SK-N-SH treated with all-trans-retinoic acid at 6 μM for 48 hours (cell line): ENCODE data around the gene PRKAG2.
A peak's percentile ranks its signal among the peaks of the same experiment; 100 is the strongest.

ENCODE experiments used
- ATAC-seq: fragments of 200-7000 bp; cut with Tn5 transposase; 3 replicates; pipeline ENCODE4 v1.9.1; 2020; ENCODE audit warnings: mild to moderate bottlenecking, moderate library complexity
- BACH2 ChIP-seq: fragments of 250-450 bp; sonication (Bioruptor Pico); IDR thresholded peaks from 2 replicates; pipeline ENCODE4 v1.9.0; 2021; ENCODE audit warnings: mild to moderate bottlenecking, borderline replicate concordance
- GLIS3 ChIP-seq: fragments of 250-450 bp; sonication (Bioruptor Pico); IDR thresholded peaks from 2 replicates; pipeline ENCODE4 v1.5.0; 2020; ENCODE audit warnings: mild to moderate bottlenecking, moderate library complexity
- ISL1 ChIP-seq: fragments of 250-450 bp; sonication (Bioruptor Pico); IDR thresholded peaks from 2 replicates; pipeline ENCODE4 v2.1.2; 2022; ENCODE audit warnings: mild to moderate bottlenecking, moderate library complexity
- OSR1 ChIP-seq: fragments of 250-450 bp; sonication (Bioruptor Pico); IDR thresholded peaks from 2 replicates; pipeline ENCODE4 v1.8.0; 2022; ENCODE audit warnings: moderate library complexity, mild to moderate bottlenecking, inconsistent platforms
- PPARA ChIP-seq: fragments of 250-450 bp; sonication (Bioruptor Pico); IDR thresholded peaks from 2 replicates; pipeline ENCODE4 v1.5.0; 2020; ENCODE audit warnings: mild to moderate bottlenecking, borderline replicate concordance
- RARB ChIP-seq: fragments of 250-450 bp; sonication (Bioruptor Pico); IDR thresholded peaks from 2 replicates; pipeline ENCODE4 v1.8.0; 2021; ENCODE audit warnings: mild to moderate bottlenecking, moderate library complexity
- SNAI2 ChIP-seq: fragments of 250-450 bp; sonication (Bioruptor Pico); IDR thresholded peaks from 2 replicates; pipeline ENCODE4 v1.5.0; 2020; ENCODE audit warnings: mild to moderate bottlenecking, moderate library complexity
- TCF4 ChIP-seq: fragments of 250-450 bp; sonication (Bioruptor Pico); IDR thresholded peaks from 2 replicates; pipeline ENCODE4 v1.8.0; 2021; ENCODE audit warnings: mild to moderate bottlenecking, moderate library complexity, borderline replicate concordance
- TOX ChIP-seq: fragments of 250-450 bp; sonication (Bioruptor Pico); IDR thresholded peaks from 2 replicates; pipeline ENCODE4 v1.8.0; 2021; ENCODE audit warnings: mild to moderate bottlenecking, moderate library complexity, borderline replicate concordance
- ZC3H10 ChIP-seq: fragments of 250-450 bp; sonication (Bioruptor Pico); IDR thresholded peaks from 2 replicates; pipeline ENCODE4 v1.5.1; 2021; ENCODE audit warnings: mild to moderate bottlenecking, moderate library complexity
- ZFP3 ChIP-seq: fragments of 250-450 bp; sonication (Bioruptor Pico); IDR thresholded peaks from 2 replicates; pipeline ENCODE4 v1.5.0; 2020; ENCODE audit warnings: mild to moderate bottlenecking, moderate library complexity
- ZFP30 ChIP-seq: fragments of 450-650 bp; formaldehyde crosslinking; IDR thresholded peaks from 2 replicates; pipeline ENCODE4 v1.5.0; 2022; ENCODE audit warnings: mild to moderate bottlenecking, moderate library complexity
- ZNF8 ChIP-seq: fragments of 450-650 bp; formaldehyde crosslinking; IDR thresholded peaks from 2 replicates; pipeline ENCODE4 v1.5.0; 2020; ENCODE audit warnings: mild to moderate bottlenecking, moderate library complexity
- TF ChIP-seq, protein P1 (sequence below): fragments of 250-450 bp; sonication (Bioruptor Pico); IDR thresholded peaks from 2 replicates; pipeline ENCODE4 v1.8.0; 2020; ENCODE audit warnings: mild to moderate bottlenecking, moderate library complexity, borderline replicate concordance
- TF ChIP-seq, protein P2 (sequence below): fragments of 250-450 bp; sonication (Bioruptor Pico); IDR thresholded peaks from 2 replicates; pipeline ENCODE4 v1.5.0; 2020; ENCODE audit warnings: mild to moderate bottlenecking, moderate library complexity
- TF ChIP-seq, protein P3 (sequence below): fragments of 250-450 bp; sonication (Bioruptor Pico); IDR thresholded peaks from 2 replicates; pipeline ENCODE4 v1.5.1; 2020; ENCODE audit warnings: low read depth, mild to moderate bottlenecking, moderate library complexity
- TF ChIP-seq, protein P4 (sequence below): fragments of 250-450 bp; sonication (Bioruptor Pico); IDR thresholded peaks from 2 replicates; pipeline ENCODE4 v1.8.0; 2021; ENCODE audit warnings: low read depth, mild to moderate bottlenecking, moderate library complexity, borderline replicate concordance

PRKAG2 gene

DNA sequence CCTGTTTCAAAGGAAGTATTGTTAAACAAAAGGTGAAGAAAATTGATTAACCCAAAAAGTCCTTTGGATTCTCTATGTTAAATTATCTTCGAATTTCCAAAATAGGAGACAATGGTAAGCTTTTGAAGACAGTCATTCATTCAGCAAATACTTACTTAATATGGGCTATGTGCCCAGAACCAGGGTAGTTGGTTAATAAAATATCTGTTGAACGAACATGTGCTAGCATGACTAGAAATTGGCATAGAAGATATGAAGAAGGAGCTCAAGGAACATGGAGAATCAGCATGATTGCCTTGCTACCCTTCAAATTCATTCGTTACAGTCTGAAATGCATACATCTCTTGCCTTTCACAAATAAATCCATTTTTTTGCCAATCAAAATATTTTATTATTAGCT is 234.2 kb downstream of the PRKAG2 start (continued):
- TF ChIP-seq, protein P1, sequence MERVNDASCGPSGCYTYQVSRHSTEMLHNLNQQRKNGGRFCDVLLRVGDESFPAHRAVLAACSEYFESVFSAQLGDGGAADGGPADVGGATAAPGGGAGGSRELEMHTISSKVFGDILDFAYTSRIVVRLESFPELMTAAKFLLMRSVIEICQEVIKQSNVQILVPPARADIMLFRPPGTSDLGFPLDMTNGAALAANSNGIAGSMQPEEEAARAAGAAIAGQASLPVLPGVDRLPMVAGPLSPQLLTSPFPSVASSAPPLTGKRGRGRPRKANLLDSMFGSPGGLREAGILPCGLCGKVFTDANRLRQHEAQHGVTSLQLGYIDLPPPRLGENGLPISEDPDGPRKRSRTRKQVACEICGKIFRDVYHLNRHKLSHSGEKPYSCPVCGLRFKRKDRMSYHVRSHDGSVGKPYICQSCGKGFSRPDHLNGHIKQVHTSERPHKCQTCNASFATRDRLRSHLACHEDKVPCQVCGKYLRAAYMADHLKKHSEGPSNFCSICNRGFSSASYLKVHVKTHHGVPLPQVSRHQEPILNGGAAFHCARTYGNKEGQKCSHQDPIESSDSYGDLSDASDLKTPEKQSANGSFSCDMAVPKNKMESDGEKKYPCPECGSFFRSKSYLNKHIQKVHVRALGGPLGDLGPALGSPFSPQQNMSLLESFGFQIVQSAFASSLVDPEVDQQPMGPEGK (CRISPR knock-in tag) = no peak

DNA sequence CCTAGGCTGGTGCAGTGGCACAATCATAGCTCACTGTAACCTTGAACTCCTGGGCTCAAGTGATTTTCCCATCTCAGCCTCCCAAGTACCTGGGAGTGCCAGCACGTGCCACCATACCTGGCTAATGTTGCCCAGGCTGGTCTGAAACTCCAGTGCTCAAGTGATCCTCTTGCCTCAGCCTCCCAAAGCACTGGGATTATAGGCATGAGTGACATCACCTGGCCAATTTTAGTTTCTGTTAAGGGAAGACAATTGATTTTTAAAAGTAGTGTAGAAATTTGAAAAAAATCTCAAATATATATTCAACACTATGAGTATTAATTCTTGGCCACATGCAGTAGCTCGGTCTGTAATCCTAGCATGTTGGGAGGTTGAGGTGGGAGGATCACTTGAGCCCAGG is 235.3 kb downstream of the PRKAG2 start:
- TF ChIP-seq BACH2 (no peak), ISL1 (no peak), ZNF8 (no peak), TOX (CRISPR knock-in tag) (no peak), TCF4 (CRISPR knock-in tag) (no peak), RARB (CRISPR knock-in tag) (no peak), OSR1 (CRISPR knock-in tag) (no peak), PPARA (CRISPR knock-in tag) (no peak), SNAI2 (no peak)
- TF ChIP-seq, protein P2, sequence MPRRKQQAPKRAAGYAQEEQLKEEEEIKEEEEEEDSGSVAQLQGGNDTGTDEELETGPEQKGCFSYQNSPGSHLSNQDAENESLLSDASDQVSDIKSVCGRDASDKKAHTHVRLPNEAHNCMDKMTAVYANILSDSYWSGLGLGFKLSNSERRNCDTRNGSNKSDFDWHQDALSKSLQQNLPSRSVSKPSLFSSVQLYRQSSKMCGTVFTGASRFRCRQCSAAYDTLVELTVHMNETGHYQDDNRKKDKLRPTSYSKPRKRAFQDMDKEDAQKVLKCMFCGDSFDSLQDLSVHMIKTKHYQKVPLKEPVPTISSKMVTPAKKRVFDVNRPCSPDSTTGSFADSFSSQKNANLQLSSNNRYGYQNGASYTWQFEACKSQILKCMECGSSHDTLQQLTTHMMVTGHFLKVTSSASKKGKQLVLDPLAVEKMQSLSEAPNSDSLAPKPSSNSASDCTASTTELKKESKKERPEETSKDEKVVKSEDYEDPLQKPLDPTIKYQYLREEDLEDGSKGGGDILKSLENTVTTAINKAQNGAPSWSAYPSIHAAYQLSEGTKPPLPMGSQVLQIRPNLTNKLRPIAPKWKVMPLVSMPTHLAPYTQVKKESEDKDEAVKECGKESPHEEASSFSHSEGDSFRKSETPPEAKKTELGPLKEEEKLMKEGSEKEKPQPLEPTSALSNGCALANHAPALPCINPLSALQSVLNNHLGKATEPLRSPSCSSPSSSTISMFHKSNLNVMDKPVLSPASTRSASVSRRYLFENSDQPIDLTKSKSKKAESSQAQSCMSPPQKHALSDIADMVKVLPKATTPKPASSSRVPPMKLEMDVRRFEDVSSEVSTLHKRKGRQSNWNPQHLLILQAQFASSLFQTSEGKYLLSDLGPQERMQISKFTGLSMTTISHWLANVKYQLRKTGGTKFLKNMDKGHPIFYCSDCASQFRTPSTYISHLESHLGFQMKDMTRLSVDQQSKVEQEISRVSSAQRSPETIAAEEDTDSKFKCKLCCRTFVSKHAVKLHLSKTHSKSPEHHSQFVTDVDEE (CRISPR knock-in tag) = no peak
- TF ChIP-seq, protein P1 (CRISPR knock-in tag) = no peak
- TF ChIP-seq, protein P3, sequence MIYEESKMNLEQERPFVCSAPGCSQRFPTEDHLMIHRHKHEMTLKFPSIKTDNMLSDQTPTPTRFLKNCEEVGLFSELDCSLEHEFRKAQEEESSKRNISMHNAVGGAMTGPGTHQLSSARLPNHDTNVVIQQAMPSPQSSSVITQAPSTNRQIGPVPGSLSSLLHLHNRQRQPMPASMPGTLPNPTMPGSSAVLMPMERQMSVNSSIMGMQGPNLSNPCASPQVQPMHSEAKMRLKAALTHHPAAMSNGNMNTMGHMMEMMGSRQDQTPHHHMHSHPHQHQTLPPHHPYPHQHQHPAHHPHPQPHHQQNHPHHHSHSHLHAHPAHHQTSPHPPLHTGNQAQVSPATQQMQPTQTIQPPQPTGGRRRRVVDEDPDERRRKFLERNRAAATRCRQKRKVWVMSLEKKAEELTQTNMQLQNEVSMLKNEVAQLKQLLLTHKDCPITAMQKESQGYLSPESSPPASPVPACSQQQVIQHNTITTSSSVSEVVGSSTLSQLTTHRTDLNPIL (CRISPR knock-in tag) = no peak
- TF ChIP-seq, protein P4, sequence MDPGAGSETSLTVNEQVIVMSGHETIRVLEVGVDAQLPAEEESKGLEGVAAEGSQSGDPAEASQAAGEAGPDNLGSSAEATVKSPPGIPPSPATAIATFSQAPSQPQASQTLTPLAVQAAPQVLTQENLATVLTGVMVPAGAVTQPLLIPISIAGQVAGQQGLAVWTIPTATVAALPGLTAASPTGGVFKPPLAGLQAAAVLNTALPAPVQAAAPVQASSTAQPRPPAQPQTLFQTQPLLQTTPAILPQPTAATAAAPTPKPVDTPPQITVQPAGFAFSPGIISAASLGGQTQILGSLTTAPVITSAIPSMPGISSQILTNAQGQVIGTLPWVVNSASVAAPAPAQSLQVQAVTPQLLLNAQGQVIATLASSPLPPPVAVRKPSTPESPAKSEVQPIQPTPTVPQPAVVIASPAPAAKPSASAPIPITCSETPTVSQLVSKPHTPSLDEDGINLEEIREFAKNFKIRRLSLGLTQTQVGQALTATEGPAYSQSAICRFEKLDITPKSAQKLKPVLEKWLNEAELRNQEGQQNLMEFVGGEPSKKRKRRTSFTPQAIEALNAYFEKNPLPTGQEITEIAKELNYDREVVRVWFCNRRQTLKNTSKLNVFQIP = no peak
- no peak for ATAC-seq

DNA sequence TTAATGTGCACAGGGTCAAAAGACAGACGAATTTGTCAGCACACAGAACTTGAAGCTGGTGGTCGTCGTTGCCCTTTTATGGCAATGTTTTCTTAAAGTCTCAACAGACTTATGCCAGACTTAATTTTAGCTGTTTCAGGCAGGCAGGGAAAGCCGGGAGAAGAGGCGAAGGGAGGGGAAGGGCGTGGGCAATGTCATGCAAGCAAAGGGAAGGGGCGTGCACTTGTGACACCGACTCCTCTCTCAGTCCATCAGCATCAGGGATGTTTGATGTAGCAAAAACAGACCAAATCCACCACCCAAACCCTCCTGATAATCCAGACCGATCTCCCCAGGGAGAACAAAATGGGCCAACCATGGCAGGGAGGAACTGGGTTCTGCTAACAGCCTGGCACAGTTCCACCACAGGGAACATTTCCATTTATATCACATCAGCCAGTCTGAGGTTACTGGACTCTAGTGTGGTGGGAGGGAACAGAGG is 239.1 kb downstream of the PRKAG2 start:
- ATAC-seq = peak; percentile 79

DNA sequence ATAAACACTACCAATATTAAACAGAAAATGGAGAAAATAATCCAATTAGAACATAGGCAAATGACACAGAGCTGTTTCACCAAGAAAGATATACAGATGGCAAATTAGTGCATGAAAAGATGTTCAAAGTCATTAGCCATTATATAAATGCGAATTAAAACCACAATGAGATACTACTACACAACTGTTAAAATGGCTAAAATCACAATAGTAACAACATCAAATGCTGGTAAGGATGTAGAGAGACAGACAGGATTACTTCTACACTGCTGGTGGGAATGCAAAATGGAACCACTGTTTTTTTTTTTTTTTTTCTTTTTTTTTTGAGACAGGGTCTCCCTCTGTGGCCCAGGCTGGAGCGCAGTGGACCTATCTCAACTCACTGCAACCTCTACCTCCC is 242.3 kb downstream of the PRKAG2 start:
- no peak for ATAC-seq
- TF ChIP-seq ISL1 (no peak), TOX (CRISPR knock-in tag) (no peak), ZC3H10 (no peak), ZFP3 (CRISPR knock-in tag) (no peak), GLIS3 (CRISPR knock-in tag) (no peak), TCF4 (CRISPR knock-in tag) (no peak), SNAI2 (no peak), ZFP30 (CRISPR knock-in tag) (no peak)
- TF ChIP-seq, protein P1 (CRISPR knock-in tag) = no peak

More for the DNA sequence above, 239.1 kb downstream of the PRKAG2 start:
- TF ChIP-seq TCF4 (CRISPR knock-in tag) = no peak
